SH-SY5Y (cell line): Measurements from ENCODE around the gene PLB1.

Experiments used
- GATA2 ChIP-seq: IDR thresholded peaks from 2 replicates; pipeline ENCODE4 v1.6.1; 2011; ENCODE audit warnings: mild to moderate bottlenecking, low read depth, low read length
- GATA3 ChIP-seq: IDR thresholded peaks from 2 replicates; pipeline ENCODE4 v1.6.1; 2011; ENCODE audit warnings: low read depth, mild to moderate bottlenecking, low read length, moderate library complexity

- TF ChIP-seq GATA3 (no peak), GATA2 (no peak)
These were observed 175.0 kb downstream of the PLB1 start for GRCh38 chr2:28670856-28671255.
